Activated T-helper 1 cell treated with Interleukin-2 at 50 U/mL for 16 hours (primary cell): Measurements from ENCODE around the gene AFDN.

ENCODE experiments used
- DNase-seq: peaks from one replicate; pipeline ENCODE4 v3.0.0-alpha.2; 2020; ENCODE audit warnings: low read depth

Gene AFDN

GRCh38 chr6:167794161-167795157 is 32.3 kb upstream of the AFDN start:
- DNase-seq: no peak

- no peak for DNase-seq
These were observed 31.3 kb upstream of the AFDN start for GRCh38 chr6:167795321-167795811.

- DNase-seq: no peak
These were observed 30.9 kb upstream of the AFDN start for GRCh38 chr6:167795874-167796191.

GRCh38 chr6:167796192-167796981 is 30.3 kb upstream of the AFDN start:
- DNase-seq: no peak

GRCh38 chr6:167797011-167797471 is 29.7 kb upstream of the AFDN start:
- no peak for DNase-seq

- no peak for DNase-seq
These were observed 29.0 kb upstream of the AFDN start for GRCh38 chr6:167797476-167798265.

GRCh38 chr6:167798453-167798852 is 28.3 kb upstream of the AFDN start:
- no peak for DNase-seq

GRCh38 chr6:167799033-167799821 is 27.5 kb upstream of the AFDN start:
- DNase-seq: no peak

GRCh38 chr6:167800549-167800948 is 26.2 kb upstream of the AFDN start:
- no peak for DNase-seq

GRCh38 chr6:167801263-167801662 is 25.4 kb upstream of the AFDN start:
- DNase-seq: no peak

GRCh38 chr6:167802339-167802738 is 24.4 kb upstream of the AFDN start:
- DNase-seq: no peak

- DNase-seq: no peak
These were observed 22.9 kb upstream of the AFDN start for GRCh38 chr6:167803816-167804215.

- no peak for DNase-seq
These were observed 22.3 kb upstream of the AFDN start for GRCh38 chr6:167804281-167805013.

GRCh38 chr6:167805349-167806060 is 21.2 kb upstream of the AFDN start:
- DNase-seq: no peak

- DNase-seq: no peak
These were observed 20.5 kb upstream of the AFDN start for GRCh38 chr6:167806061-167806700.

GRCh38 chr6:167807200-167807599 is 19.5 kb upstream of the AFDN start:
- DNase-seq: no peak

GRCh38 chr6:167807756-167808155 is 19.0 kb upstream of the AFDN start:
- no peak for DNase-seq

- DNase-seq: no peak
These were observed 15.7 kb upstream of the AFDN start for GRCh38 chr6:167811040-167811439.

GRCh38 chr6:167811442-167812087 is 15.1 kb upstream of the AFDN start:
- DNase-seq: no peak
